ENCODE results near the gene TLE1. TPM values are rescaled to one million over a fixed set of nuclear protein-coding genes. Genes with fewer than 3 reads are reported as not detected.

TLE1 gene
- total RNA-seq, 2 donors from 2014 or later, result 43.8 to 54.8 TPM

GRCh38 chr9:81564632-81565031 lies 124.7 kb downstream of the TLE1 start:
- no peak for TF ChIP-seq CTCF (IDR thresholded peaks at IDR 0.05)
- H3K4me3 ChIP-seq, result no peak overlapping the region
- intact Hi-C loops (cut with DNase I), result no loop called here
- H3K27me3 ChIP-seq, result no peaks in the 10 kb centered on the region
- no peak overlapping the region for H3K9ac ChIP-seq (ENCODE audit: low read depth in 2 of 2, low read length in 2 of 2)
- H3K9me3 ChIP-seq, result no peaks in the 10 kb centered on the region
- H3K27ac ChIP-seq, result no peak overlapping the region
- DNase-seq, result no peak
- H3K4me1 ChIP-seq, result no peaks in the 10 kb centered on the region
- H3K36me3 ChIP-seq, result no peaks in the 10 kb centered on the region

- Histone ChIP-seq H3K9ac (ENCODE audit: low read depth in 2 of 2, low read length in 2 of 2) (no peak overlapping the region), H3K36me3 (no peaks in the 10 kb centered on the region), H3K27me3 (no peaks in the 10 kb centered on the region), H3K4me3 (no peak overlapping the region), H3K4me1 (no peaks in the 10 kb centered on the region), H3K27ac (no peak overlapping the region), H3K9me3 (no peaks in the 10 kb centered on the region)
- TF ChIP-seq CTCF (IDR thresholded peaks at IDR 0.05), result no peak
- no peak for DNase-seq
- intact Hi-C loops (cut with DNase I), result no loop called here
Measured at GRCh38 chr9:81563739-81564138, 125.6 kb downstream of the TLE1 start.

DNA sequence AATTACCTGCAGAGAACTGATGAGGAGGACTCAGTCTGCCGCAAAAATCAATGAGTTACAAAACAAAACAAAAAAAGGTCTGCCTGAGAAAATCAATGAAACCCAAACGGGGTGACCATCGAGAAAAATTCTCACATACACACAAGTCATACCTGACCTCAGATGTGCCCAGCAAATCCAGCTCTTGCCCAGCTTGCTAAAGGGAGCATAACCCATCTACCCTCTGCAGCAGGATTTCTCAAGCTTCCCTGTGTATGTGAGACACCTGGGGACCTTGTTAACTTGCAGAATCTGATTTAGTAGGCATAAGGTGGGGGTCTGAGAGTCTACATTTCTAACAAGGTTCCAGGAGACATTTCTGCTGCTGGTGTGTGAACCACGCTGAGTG lies 126.3 kb downstream of the TLE1 start:
- DNase-seq, result no peak
- H3K4me3 ChIP-seq, result no peak overlapping the region
- TF ChIP-seq CTCF (IDR thresholded peaks at IDR 0.05), result no peak
- H3K9ac ChIP-seq (ENCODE audit: low read depth in 2 of 2, low read length in 2 of 2), result no peak overlapping the region
- intact Hi-C loops (cut with DNase I), result no loop called here
- no peaks in the 10 kb centered on the region for H3K27me3 ChIP-seq
- no peaks in the 10 kb centered on the region for H3K9me3 ChIP-seq
- H3K27ac ChIP-seq, result no peak overlapping the region
- no peaks in the 10 kb centered on the region for H3K4me1 ChIP-seq
- no peaks in the 10 kb centered on the region for H3K36me3 ChIP-seq

DNA sequence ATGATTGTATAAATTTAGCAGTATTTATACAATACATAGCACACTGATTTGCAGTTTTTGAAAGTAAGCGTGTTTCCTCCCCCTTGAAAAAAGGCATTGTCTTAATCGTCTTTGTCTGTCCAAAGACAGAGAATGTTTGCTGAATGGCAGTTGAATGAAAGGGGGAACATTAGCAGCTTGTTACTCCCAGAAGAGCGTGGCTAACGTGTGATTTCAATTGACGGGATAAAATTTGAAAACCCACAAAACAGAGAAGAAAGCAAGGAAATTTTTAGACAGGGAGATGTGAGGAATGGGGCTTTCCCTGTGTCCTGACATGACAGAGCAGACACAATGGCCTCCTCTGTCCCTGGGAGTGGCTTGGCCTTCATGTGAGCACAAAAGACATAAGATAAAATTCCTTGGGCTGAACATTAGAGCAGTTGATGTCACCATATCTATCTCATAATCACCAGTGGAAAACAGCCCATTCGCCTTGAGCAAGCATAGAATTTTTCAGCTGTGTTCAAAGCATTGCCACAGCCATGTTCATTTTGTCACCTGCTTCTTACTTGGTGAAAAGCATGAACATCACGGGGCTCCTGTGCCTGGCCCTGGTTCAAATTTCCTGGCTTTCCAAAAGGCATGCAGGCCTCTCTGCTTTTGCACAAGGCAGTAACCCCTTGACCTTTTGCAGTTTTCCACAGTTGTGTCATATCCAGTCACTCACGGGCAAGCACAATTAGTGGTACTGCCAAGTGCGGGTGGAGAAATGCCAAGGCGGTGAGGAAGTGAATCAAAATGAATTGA lies 126.9 kb downstream of the TLE1 start:
- Histone ChIP-seq H3K4me3 (no peak overlapping the region), H3K27me3 (no peaks in the 10 kb centered on the region), H3K9me3 (no peaks in the 10 kb centered on the region), H3K4me1 (no peaks in the 10 kb centered on the region), H3K36me3 (no peaks in the 10 kb centered on the region), H3K27ac (no peak overlapping the region), H3K9ac (ENCODE audit: low read depth in 2 of 2, low read length in 2 of 2) (no peak overlapping the region)
- no peak for DNase-seq
- no peak for TF ChIP-seq CTCF (IDR thresholded peaks at IDR 0.05)
- intact Hi-C loops (cut with DNase I), result no loop called here

DNA sequence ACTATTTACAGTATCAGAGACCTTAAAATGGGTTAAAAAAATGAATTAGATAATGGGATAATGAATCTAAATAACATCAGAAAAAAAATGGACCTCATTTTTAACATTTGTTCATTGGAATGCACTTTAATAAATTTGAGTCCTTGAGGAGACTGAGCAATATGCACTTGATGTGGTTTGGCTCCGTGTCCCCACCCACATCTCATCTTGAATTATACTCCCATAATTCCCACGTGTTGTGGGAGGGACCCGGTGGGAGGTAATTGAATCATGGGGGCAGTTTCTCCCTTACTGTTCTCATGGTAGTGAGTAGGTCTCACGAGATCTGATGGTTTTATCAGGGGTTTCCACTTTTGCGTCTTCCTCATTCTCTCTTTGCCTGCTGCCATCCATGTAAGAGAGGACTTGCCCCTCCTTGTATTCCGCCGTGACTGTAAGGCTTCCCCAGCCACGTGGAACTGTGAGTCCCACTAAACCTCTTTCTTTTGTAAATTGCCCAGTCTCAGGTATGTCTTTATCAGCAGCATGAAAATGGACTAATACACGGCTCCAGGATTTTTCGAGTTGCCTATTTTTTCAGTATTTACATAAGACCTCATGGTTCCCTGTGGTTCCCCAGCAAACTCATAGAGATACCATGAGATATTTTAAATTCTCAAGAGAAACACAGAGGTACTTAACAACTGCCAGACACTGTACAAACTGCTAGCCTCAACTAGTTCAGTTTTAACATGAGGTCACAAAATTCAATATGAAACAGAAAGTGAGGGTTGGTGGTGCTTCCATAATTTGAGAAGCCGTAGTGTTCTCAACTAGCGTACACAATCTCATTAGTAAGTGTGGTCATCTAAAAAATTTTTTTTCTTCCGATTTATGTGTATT lies 128.3 kb downstream of the TLE1 start:
- Histone ChIP-seq H3K4me3 (no peak overlapping the region), H3K27ac (no peak overlapping the region), H3K4me1 (no peaks in the 10 kb centered on the region), H3K9ac (ENCODE audit: low read depth in 2 of 2, low read length in 2 of 2) (no peak overlapping the region), H3K27me3 (no peaks in the 10 kb centered on the region), H3K9me3 (no peaks in the 10 kb centered on the region), H3K36me3 (no peaks in the 10 kb centered on the region)
- no peak for TF ChIP-seq CTCF (IDR thresholded peaks at IDR 0.05)
- no peak for DNase-seq
- intact Hi-C loops (cut with DNase I), result no loop called here

Measured in colonic mucosa (tissue), 4 donors.